C1 segment of cervical spinal cord (tissue), 14 donors: ENCODE measurements around the gene ZC3HAV1L.
A peak's percentile ranks its signal among the peaks of the same experiment; 100 is the strongest.
"Not testable (repeated sequence)": the region's sequence is repeated elsewhere in the genome, so short reads cannot be mapped to it uniquely, and the experiment has no call there.

Experiments
- DNase-seq, 14 donors: peaks; one replicate each; lab custom pipeline; 2025; lab: John Stamatoyannopoulos, UW

Gene ZC3HAV1L

DNA sequence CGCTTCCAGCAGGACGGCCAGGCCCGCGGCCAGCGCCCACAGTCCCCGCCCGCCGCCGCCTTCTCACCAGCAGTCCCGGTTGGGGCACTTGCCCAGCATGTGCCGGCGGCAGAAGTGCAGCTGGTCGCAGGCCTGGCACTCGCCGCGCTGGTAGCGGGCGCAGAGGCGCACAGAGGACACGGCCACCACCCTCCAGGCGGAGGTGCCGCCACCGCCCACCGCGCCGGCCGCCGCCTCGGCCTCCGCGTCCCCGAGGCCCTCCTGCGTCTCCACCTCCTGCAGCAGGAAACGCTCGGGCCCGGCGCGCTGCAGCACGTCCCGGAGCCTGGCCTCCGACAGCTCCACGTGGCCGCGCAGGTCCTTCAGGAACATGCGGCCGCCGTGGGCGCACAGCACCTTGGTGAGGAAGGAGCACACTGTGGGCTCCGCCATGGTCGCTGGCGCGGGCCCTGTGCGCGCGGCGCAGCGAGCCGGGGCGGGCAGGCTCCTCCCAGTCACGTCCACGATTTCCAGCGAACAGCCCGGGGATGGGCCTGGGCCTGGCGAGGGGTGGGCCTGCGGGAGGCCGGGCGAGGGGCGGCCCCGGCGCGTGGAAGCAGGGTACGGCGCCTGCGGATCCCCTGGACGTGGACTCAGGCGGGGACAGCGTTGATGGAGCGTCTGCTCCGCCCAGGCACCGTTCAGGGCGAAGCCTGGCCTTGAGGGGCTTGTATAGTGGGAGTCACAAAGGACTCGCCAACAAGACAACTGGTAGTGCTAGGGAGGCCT, at the start of gene ZC3HAV1L:
Gene ZC3HAV1L (minus strand): TSS at position 457 of the 768 bp plus-strand sequence. CDS start 25 bp downstream, at position 432.
- DNase-seq, result peak in 2 of 14 donors; percentile 26 to 39

DNA sequence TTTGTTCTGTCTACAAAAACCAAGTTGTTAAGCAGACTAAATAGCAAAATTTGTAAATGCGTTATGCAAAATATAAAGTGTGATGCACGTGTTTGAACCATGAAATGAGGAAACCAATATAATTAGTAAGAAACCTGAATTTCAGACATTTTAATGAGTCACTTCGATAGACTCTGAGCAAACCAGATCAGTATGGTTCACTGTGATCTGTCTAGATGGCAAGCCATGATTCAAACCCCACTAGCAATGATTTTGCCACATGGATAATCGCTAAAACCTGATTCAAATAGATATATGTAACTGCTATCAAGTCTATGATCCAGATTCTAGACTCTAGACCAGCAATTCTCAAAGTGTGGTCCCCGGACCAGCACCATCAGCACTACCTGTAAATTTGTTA, 48.9 kb upstream of the ZC3HAV1L start:
- no peak for DNase-seq

DNA sequence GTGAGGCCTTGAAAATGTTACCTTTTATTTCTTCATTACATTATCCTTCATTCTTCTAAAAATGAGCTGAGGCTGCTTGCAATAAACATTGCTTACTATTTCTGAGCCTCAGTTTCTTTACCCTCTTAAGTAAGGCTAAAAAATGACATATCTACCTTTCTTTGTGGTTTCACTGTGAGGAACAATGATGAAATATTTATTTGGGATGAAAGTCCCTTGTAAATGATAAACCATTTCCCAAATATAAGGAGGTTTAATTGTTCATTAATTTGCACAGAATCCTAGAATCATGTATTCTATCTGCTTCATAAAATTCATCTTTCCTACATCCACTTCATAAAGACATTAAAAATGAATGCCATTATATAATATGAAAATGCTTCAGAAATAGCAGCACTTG, 45.7 kb upstream of the ZC3HAV1L start:
- DNase-seq, result no peak

- no peak for DNase-seq
Observed at GRCh38 chr7:139080905-139081304, 45.1 kb upstream of the ZC3HAV1L start.

DNA sequence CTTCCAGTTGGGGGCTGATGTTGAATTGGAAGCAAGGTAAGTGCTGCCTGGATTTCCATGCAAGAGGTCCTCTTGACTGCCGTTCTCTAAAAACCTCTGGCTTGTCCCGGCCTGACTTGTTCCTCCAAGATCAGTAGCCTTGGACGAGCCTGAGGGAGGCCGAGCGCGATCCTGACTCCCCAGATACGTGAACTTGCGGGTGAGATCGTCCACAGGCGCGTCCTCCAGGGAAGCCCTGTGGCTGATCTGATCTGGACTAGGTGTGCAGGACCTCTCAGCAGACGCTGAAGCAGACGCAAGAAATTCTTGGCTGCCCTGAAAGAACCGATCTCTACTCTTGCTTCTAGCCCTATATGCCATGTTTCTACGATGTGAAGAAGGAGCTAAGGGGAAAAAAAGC, 44.0 kb upstream of the ZC3HAV1L start:
- no peak for DNase-seq

DNA sequence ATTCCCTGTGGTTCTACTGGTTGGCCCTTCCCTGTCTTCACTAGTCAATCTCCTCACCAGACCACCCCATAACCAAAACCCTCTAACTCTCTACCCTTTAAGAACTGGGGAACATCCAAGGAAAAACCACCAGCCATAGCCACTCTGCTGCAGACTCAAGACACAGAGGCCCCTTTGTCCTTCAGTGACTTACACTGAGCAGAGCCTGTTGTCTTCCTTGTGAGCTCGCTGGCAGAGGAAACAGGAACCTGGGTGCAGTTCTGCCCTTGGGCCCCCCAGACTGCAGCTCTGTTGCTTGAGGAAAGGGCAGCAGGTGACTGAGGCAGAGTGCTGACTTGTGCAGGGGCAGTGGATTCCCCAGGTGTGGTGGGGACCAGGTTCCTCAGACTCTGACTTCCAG, 43.1 kb upstream of the ZC3HAV1L start:
- DNase-seq, result peak in 6 of 14 donors; percentile 5 to 35 (median 10)

DNA sequence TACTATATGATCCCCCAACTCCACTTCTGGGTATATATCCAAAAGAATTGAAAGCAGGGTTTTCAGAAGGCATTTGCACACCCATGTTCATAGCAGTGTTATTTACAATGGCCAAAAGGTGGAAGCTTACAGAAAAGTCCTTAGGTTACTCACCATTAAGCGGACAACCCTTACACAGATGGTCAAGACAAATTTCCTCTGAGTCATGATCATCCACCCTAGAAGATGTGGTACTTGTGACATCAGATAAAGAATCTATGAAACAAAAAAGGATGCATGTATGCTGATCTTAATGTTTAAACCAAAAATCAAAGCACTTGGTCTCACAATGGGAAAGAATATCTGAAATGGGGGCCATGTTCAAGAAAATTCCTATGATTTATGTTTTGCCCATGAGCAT, 42.6 kb upstream of the ZC3HAV1L start:
- DNase-seq, result no peak

- not testable (repeated sequence) for DNase-seq
Observed at GRCh38 chr7:139077706-139078105, 41.9 kb upstream of the ZC3HAV1L start.

DNA sequence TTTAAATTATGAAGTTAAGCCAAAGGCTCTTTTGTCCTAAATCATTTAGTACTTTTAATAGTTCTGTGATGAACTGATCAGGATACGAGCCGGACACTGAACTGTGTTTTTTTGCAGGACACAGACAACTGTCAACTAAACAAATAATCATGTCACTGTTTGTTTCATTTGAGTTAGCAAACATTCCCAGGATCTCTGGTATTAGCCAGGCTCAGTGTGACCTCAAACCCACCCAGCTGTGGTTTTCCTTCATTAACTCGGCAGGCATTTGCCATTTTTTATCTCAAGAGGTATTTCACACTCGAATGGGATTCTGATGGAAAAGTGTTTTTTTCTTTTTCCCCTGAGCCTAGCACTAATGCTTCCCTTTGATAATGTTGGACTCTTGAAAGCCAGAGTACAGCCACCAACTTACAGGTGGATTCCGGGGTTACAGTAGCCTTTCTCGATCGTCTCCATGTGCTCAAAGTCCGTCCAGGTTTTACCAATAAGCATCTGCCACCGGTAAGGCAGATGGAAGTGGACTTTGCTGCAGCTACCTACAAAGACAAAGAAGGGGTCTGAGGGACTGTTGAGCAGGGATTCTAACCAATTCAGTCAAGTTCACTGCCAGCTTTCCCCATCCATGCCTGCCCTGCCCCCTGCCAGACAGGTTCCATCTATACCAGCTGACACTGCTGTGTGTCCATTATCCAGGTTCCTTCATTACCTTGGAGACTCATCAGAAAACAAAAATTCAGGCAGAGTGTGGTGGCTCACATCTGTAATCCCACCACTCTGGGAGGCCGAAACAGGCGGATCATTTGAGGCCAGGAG, 40.2 kb upstream of the ZC3HAV1L start:
- no peak for DNase-seq

DNA sequence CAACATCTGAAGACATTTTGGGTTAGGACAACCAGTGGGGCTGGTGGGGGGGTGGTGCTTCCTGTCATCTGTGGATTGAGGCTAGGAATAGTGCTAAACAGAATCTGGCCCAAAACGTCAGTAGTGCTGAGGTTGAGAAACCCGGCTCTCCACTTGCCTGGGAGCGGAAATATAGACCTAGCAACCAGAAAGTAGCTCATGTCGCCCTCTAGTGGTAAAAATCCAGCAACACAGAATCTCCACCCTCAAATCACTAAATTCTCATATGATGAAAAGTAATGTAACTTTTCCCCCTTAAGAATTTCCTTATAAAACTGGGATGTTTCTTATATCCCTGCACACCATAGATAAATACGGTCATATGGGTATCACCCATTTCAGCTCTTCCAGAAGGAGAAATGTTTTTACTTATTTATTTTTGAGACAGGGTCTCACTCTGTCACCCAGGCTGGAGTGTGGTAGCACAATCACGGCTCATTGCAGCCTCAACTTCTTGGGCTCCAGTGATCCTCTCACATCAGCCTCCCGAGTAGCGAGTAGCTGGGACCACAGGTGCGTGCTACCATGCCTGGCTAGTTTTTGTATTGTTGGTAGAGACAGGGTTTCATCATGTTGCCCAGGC, 39.3 kb upstream of the ZC3HAV1L start:
- peak in 11 of 14 donors; percentile 4 to 51 (median 21) for DNase-seq

DNA sequence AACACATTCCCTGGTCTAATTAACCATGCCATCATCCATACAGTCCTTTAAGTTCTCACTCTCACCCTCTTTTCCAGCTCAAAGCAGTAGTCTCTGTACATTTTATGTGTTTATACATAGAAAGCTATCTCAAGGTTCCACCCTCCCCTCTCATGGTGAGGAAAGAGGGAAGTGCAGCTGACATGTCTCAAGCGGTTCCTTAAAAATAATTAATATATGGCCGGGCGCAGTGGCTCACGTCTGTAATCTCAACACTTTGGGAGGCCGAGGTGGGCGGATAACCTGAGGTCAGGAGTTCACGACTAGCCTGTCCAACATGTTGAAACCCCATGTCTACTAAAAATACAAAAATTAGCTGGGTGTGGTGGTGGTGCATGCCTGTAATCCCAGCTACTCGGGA, 37.0 kb upstream of the ZC3HAV1L start:
- no peak for DNase-seq

DNA sequence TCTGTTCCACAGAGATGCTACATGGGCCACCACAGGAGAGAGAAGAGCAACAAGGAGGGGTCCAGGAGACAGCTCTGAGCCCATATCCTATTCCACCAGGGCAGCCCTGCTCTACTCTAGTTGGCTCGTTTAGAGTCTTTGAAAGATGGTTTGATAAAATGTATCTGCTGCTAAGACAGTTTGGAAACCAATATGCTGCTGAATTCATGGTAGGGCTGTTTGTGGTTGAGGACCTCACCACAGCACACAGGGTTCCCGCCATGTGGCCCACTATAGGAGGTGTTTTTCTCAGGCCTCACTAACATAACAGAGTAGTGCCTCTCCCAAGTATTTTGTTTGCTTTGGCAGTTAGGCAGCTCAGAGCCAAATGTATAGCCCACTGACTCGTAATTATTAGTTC, 35.8 kb upstream of the ZC3HAV1L start:
- no peak for DNase-seq

- DNase-seq, result no peak
Observed at GRCh38 chr7:139068544-139069399, 32.9 kb upstream of the ZC3HAV1L start.

- no peak for DNase-seq
Observed at GRCh38 chr7:139066315-139066714, 30.5 kb upstream of the ZC3HAV1L start.

DNA sequence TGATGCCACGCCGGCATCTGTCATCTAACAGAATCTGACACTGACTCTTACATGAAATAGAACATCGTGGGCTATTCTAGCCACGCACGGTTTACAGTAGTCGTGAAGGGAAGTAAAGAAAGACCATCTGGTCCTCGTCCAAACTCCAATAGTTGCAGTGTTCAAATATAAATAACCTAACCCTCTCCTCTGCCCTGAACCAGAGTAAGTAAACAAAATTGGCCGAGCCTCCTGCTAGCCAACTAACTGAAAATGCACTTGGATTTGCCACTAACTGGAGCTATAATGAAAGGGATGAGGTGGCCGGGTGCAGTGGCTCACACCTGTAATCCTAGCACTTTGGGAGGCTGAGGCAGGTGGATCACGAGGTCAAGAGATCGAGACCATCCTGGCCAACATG, 29.5 kb upstream of the ZC3HAV1L start:
- DNase-seq, result no peak

DNA sequence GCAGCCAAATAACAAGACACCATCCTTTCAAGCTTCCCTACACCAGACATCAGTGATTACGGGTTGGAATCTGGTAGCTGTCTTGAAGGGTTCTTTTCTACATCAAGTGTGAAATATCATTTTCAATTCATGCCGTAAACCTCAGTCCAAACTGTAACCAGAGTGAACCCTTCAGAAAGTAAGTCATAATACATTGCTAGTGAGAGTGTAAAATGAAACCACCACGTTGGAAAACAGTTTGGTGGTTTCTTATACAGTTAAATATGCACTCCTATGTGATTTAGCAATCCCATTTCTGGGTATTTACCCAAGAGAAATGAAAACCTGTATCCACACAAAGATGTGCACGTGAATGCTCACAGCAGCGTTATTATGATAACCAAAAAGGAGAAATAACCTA, 25.6 kb upstream of the ZC3HAV1L start:
- DNase-seq, result no peak

- no peak for DNase-seq
Observed at GRCh38 chr7:139060695-139061237, 24.9 kb upstream of the ZC3HAV1L start.

- no peak for DNase-seq
Observed at GRCh38 chr7:139059905-139060304, 24.1 kb upstream of the ZC3HAV1L start.

- DNase-seq, result no peak
Observed at GRCh38 chr7:139058943-139059342, 23.1 kb upstream of the ZC3HAV1L start.

- DNase-seq, result no peak
Observed at GRCh38 chr7:139055674-139056073, 19.8 kb upstream of the ZC3HAV1L start.

DNA sequence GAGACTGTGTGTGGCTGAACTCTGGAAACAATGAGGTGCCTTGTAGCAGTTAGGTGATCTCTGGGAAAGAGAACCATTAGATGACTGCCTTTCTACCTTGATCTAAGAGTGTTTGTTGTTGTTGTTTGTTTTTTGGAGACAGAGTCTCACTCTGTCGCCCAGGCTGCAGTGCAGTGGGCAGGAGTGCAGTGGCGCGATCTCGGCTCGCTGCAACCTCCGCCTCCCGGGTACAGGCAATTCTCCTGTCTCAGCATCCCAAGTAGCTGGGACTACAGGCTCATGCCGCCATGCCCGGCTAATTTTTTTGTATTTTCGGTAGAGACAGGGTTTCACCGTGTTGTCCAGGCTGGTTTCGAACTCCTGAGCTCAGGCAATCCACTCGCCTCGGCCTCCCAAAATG, 18.8 kb upstream of the ZC3HAV1L start:
- not testable (repeated sequence) for DNase-seq
